Measurements from ENCODE around the gene BASP1.

The BASP1 gene, protein sequence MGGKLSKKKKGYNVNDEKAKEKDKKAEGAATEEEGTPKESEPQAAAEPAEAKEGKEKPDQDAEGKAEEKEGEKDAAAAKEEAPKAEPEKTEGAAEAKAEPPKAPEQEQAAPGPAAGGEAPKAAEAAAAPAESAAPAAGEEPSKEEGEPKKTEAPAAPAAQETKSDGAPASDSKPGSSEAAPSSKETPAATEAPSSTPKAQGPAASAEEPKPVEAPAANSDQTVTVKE

GRCh38 chr5:17217493-17218352 lies at the start of gene BASP1:
TSS of gene BASP1 (plus strand) at chr5:17217631. CDS start at chr5:17275217, 57,586 bp downstream.
- peak; percentile 64 for DNase-seq

DNA sequence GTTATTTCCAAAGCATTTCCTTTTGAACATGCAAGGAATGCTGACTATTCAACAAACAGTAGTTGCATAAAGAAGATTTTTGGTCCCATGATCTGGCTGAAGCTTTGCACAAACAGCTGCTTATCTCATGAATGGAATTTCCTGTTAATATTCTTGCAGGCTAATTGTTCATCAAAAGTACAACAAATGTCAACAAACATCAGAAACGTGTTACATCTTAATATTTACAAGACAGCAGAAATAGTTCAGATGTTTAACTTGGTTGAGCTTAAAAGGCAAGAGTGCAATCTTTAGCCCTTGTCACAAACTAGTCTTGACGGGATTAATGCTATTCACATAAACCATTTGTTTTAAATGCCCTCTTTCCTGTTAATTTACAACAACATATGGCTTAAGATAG lies 47.9 kb upstream of the BASP1 start:
- DNase-seq: no peak

DNA sequence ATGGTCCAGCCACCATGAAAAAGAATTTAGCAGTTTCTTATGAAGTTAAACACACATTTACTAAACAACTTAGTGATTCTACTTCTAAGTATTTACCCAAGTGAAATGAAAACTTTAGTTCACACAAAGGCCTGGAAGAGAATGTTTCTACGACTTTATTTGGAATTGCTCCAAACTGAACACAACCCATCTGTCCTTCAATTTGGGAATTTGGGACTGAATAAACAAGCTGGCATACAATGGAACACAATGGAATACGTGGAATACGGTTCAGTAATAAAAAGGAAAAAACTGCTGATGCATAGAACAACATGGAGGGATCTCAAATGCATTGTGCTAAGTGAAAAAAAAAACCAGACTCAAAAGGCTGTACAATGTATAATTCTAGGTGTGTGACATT lies 44.6 kb upstream of the BASP1 start:
- DNase-seq: no peak

- no peak for DNase-seq
Measured at GRCh38 chr5:17174965-17175364, 42.5 kb upstream of the BASP1 start.

GRCh38 chr5:17177501-17178372 lies 39.7 kb upstream of the BASP1 start:
- DNase-seq: no peak

- DNase-seq: no peak
Measured at GRCh38 chr5:17178373-17178675, 39.1 kb upstream of the BASP1 start.

- no peak for DNase-seq
Measured at GRCh38 chr5:17180330-17180843, 37.0 kb upstream of the BASP1 start.

GRCh38 chr5:17180864-17181723 lies 36.3 kb upstream of the BASP1 start:
- DNase-seq: no peak

- no peak for DNase-seq
Measured at GRCh38 chr5:17182494-17182893, 34.9 kb upstream of the BASP1 start.

DNA sequence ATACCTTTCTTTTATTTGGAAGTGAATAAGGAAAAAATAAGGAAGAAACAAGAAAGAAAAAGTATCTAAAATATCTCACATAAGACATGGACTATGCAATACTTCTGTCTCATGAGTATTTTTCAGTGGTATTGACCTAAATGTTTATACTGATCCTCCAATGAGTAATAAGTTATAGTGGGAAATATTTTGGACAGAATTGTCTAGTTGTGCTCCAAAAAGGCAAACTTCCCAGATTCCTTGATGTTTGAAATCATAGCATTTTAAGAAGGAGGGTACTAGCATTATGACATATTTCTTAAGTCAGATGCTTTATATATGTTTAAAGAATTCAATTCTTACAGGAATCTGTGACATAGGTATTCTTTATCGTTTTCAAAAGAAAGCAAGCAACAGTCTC lies 34.5 kb upstream of the BASP1 start:
- no peak for DNase-seq

DNA sequence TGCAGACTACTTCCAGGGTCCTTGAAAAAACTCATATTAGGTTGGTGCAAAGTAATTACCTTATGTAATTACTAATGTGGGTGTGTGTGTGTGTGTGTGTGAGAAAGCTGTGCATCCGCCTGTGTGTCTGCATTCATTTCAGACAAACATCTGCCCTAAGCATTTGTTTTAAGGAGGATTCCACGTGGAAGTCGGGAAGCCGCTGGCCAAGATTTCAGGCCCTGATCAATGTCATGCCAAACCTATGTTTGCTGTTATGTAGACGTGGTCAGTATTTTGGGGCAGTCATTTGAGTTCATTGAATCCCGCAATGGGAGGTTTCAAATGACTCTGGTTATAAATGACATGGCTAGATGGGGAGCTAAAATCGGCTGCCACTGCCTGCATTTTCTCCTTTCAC lies 33.6 kb upstream of the BASP1 start:
- no peak for DNase-seq

DNA sequence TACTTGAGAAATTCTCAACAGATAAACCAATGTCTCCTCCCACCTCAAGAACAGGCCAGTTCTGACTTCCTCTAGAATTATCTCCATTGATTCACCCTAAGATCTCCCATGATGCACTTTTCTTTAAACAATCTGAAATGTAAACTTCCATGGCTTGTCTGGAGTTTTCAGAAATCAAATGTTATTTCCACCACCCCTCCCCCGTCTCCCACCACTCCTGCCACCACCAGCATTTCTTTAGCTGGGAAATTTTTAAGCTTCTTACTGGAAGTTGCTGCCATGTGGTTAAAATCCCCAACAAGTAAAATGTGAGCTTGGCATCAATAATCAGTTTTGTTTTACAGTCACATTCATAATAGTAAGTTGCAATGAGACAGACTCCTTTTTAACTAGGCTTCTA lies 32.8 kb upstream of the BASP1 start:
- DNase-seq: no peak

- no peak for DNase-seq
Measured at GRCh38 chr5:17185349-17185748, 32.1 kb upstream of the BASP1 start.

DNA sequence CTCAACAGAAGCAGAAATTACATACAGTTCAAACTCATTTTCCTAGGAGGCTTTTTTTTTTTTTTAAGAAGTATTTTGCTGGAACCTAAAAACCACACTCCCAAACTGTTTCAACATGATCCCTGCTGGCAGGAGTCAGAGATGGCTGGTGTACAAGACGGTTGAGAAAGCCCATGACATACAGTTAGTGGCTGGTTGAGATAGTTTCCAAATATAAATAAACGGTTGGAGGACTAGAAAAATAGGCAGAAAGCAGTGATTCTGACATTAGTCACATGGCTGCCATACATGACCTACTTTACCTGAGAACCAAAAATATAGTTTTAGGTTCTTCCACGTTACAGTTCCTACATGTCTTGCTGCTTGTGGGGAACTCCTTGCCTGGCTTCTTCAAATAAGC lies 31.7 kb upstream of the BASP1 start:
- DNase-seq: no peak

- DNase-seq: no peak
Measured at GRCh38 chr5:17186256-17186655, 31.2 kb upstream of the BASP1 start.

DNA sequence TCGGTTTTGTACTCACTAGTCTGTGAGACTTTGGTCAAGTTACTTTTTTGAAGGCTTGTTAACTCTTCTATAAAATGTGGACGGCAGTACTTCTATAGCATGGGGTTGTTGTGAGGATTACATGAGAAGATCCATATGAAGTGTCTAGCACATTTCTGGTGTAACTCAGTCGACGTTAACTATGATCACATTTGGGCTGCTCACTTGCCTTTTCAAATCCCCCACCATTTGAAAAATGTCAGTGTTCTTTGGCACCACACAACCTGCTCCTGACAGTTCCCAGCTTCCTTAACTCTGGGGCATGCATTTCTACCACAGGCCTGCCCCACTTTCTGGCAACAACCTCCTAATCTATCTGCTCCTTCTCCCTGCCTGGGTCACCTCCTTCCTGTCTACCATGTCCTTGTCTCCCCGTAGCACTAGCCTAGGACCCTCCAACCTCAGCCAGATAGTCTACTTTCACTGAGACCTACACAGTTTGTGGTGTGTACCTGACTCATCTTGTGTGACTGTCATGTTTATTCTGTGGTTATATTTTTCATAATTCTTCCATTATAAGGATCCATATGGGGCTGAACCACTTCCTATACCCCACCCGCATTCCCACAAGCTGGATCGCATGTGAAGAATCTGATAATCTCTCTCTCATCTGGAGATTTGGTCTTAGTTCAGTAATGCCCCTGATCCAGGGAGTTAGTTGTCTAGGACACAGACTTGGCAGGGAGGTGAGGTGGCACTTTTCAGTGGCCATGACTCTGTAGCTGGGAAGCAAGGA lies 30.2 kb upstream of the BASP1 start:
- no peak for DNase-seq

- DNase-seq: no peak
Measured at GRCh38 chr5:17187786-17188170, 29.7 kb upstream of the BASP1 start.

GRCh38 chr5:17189381-17190036 lies 27.9 kb upstream of the BASP1 start:
- peak; percentile 64 for DNase-seq

DNA sequence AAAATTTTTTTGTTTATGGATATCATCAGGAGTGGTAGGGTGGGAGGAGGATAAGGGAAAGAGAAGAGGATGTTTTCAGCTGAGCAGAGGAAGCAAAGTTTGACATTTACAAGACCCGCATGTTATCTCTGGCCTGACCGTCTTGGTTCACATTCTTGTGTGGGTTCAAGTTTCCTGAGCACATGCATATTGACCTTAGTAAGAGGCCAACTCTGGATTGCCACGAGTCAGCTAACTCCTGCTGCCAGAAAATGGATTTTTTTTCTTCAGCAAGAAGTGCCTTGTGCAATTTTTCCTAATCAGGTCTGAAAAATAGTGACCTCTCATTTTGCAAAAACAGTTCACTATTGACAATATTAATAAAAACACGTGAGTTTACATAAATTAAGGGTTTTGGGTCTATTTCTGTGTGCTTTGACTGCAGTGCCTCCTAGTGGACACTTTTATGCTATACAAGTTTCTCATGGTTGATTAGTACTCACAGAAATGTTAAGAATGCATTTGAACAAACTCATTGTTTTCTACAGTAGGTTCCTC lies 27.1 kb upstream of the BASP1 start:
- no peak for DNase-seq

DNA sequence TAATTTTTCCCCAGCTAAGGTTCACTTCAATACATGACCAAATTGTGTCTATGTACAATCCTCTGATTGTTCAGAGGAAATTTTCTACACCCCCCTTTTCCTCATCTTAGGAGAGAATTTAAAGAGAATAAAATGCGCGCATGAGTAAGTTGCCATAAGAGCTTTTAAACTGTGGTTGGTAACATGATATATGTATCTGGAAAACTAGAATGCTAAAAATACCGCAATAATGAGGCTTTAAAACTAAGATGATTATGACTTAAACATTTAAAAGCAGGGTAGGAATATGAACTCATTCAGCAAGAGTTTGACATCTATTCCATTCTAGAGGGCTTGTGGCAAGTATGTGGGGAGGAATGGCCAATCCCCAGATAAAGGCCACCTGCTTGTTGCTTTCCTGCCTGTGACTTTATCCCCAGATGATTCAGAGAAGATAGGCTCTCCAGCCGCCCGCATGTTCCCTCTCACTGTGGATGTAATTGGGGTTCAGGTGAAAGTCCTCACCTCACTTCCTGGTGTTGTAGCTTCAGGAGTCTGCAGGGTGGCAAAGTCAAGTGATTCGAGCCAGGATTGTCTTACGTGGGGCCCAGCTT lies 26.5 kb upstream of the BASP1 start:
- no peak for DNase-seq

Measured in CD4-positive, alpha-beta T cell treated with Interleukin-6 for 4 hours (primary cell).